WTC11 (cell line): ENCODE measurements around the gene EEFSEC.

Source experiments
- CTCF ChIP-seq: fragments of 200-600 bp; IDR thresholded peaks from 2 replicates; pipeline ENCODE4 v1.8.0; 2022; ENCODE audit warnings: antibody characterized with exemption
- E2F5 ChIP-seq: sonication (generic); formaldehyde crosslinking; IDR thresholded peaks from 2 replicates; pipeline ENCODE4 v1.8.1; 2022; ENCODE audit warnings: mild to moderate bottlenecking, moderate library complexity, missing genetic modification reagents
- ELF4 ChIP-seq: sonication (generic); formaldehyde crosslinking; IDR thresholded peaks from 2 replicates; pipeline ENCODE4 v1.8.1; 2022; ENCODE audit warnings: low read depth, mild to moderate bottlenecking, moderate library complexity, missing genetic modification reagents
- FOXP1 ChIP-seq: sonication (generic); formaldehyde crosslinking; IDR thresholded peaks from 2 replicates; pipeline ENCODE4 v1.8.0; 2022; ENCODE audit warnings: missing genetic modification reagents, mild to moderate bottlenecking, moderate library complexity, borderline replicate concordance
- IRF2 ChIP-seq: sonication (generic); formaldehyde crosslinking; IDR thresholded peaks from 2 replicates; pipeline ENCODE4 v1.8.0; 2022; ENCODE audit warnings: low read depth, missing genetic modification reagents, borderline replicate concordance
- NR3C1 ChIP-seq: sonication (generic); formaldehyde crosslinking; conservative IDR thresholded peaks from 2 replicates; pipeline ENCODE4 v1.8.1; 2023; ENCODE audit warnings: low read depth, mild to moderate bottlenecking, missing genetic modification reagents
- RELA ChIP-seq: sonication (generic); formaldehyde crosslinking; IDR thresholded peaks from 2 replicates; pipeline ENCODE4 v1.8.1; 2022; ENCODE audit warnings: missing genetic modification reagents, mild to moderate bottlenecking, borderline replicate concordance
- SMAD3 ChIP-seq: sonication (generic); formaldehyde crosslinking; IDR thresholded peaks from 2 replicates; pipeline ENCODE4 v1.8.0; 2022; ENCODE audit warnings: missing genetic modification reagents, mild to moderate bottlenecking, borderline replicate concordance
- SP1 ChIP-seq: sonication (generic); formaldehyde crosslinking; conservative IDR thresholded peaks from 2 replicates; pipeline ENCODE4 v1.8.1; 2022; ENCODE audit warnings: missing genetic modification reagents
- TP53 ChIP-seq: sonication (generic); formaldehyde crosslinking; IDR thresholded peaks from 2 replicates; pipeline ENCODE4 v1.8.1; 2023; ENCODE audit warnings: mild to moderate bottlenecking, missing genetic modification reagents
- ZNF138 ChIP-seq: sonication (generic); formaldehyde crosslinking; conservative IDR thresholded peaks from 2 replicates; pipeline ENCODE4 v1.8.1; 2022; ENCODE audit warnings: mild to moderate bottlenecking, moderate library complexity, missing genetic modification reagents
- ZNF263 ChIP-seq: sonication (generic); formaldehyde crosslinking; IDR thresholded peaks from 2 replicates; pipeline ENCODE4 v1.8.1; 2022; ENCODE audit warnings: low read depth, mild to moderate bottlenecking, moderate library complexity, missing genetic modification reagents
- ZNF416 ChIP-seq: fragments of 250-450 bp; sonication (Bioruptor Pico); IDR thresholded peaks from 2 replicates; pipeline ENCODE4 v1.9.0; 2021; ENCODE audit warnings: mild to moderate bottlenecking, inconsistent platforms

GRCh38 chr3:128221328-128221727 lies 68.0 kb downstream of the EEFSEC start:
- TF ChIP-seq CTCF: no peak
- no peak for TF ChIP-seq RELA (CRISPR knock-in tag)
- TF ChIP-seq IRF2 (CRISPR knock-in tag): no peak
- TF ChIP-seq NR3C1 (CRISPR knock-in tag): no peak
- TF ChIP-seq SP1 (CRISPR knock-in tag): no peak
- no peak for TF ChIP-seq ZNF138
- TF ChIP-seq FOXP1 (CRISPR knock-in tag): no peak
- TF ChIP-seq ELF4 (CRISPR knock-in tag): no peak
- no peak for TF ChIP-seq E2F5 (CRISPR knock-in tag)
- no peak for TF ChIP-seq SMAD3
- no peak for TF ChIP-seq TP53 (CRISPR knock-in tag)
- TF ChIP-seq ZNF263 (CRISPR knock-in tag): no peak
- no peak for TF ChIP-seq ZNF416 (CRISPR knock-in tag)
